ENCODE data around the gene CKM. TPM values are rescaled to one million over a fixed set of nuclear protein-coding genes. Genes with fewer than 3 reads are reported as not detected.
"Not testable (repeated sequence)": the region's sequence is repeated elsewhere in the genome, so short reads cannot be mapped to it uniquely, and the experiment has no call there.

The CKM gene
- total RNA-seq, 4 donors from 2014 or later, result 0.27 TPM; not detected in 3

- H3K4me1 ChIP-seq, result peaks cover 0 to 6% of the 10 kb centered on the region in 2 donors
- H3K4me3 ChIP-seq (replicated peaks in 1 of 3), result peak within 1 kb of the TSS in 1 of 3 donors; percentile 40
- DNase-seq, result peak; percentile 44
- H3K27me3 ChIP-seq, result no peaks in the 10 kb centered on the region
- H3K27ac ChIP-seq, result no peak within 1 kb of the TSS
- H3K9me3 ChIP-seq, result no peaks in the 10 kb centered on the region
- H3K36me3 ChIP-seq, result no peaks in the 10 kb centered on the region
- TF ChIP-seq CTCF (IDR thresholded peaks at IDR 0.05) (no peak), POLR2A (IDR thresholded peaks at IDR 0.05) (no peak)
- 19 to 34% methylated on average over 17 to 20 of the region's 50 CpGs for WGBS, 2 donors
- intact Hi-C loops (cut with DNase I), result loop anchor here (5.0 kb wide), 1 partner anchor 88 kb away; the partner anchor contains the start of gene MARK4
Measured at GRCh38 chr19:45340232-45340898, 17.7 kb upstream of the CKM start, which contains the start of gene KLC3. Gene KLC3, plus strand, starts transcription at chr19:45340750. Its CDS starts 4,792 bp downstream, at chr19:45345542.

- WGBS, 2 donors, result 91% methylated on average over 6 of the region's 6 CpGs
Measured at GRCh38 chr19:45339629-45340028, 17.0 kb upstream of the CKM start.

GRCh38 chr19:45336696-45337251 lies 14.1 kb upstream of the CKM start:
- WGBS, 2 donors, result 65 to 69% methylated on average over 11 of the region's 11 CpGs

More at GRCh38 chr19:45339629-45340028, 17.0 kb upstream of the CKM start:
- DNase-seq, result no peak
- H3K27ac ChIP-seq, result no peak overlapping the region
- peaks cover 0 to 6% of the 10 kb centered on the region in 2 donors for H3K4me1 ChIP-seq
- TF ChIP-seq POLR2A (IDR thresholded peaks at IDR 0.05), result no peak
- intact Hi-C loops (cut with DNase I), result loop anchor here (5.0 kb wide), 1 partner anchor 87 kb away; the partner anchor contains the start of gene MARK4
- H3K36me3 ChIP-seq, result no peaks in the 10 kb centered on the region
- no peaks in the 10 kb centered on the region for H3K9me3 ChIP-seq
- no peak overlapping the region for H3K4me3 ChIP-seq (replicated peaks in 1 of 3)
- no peaks in the 10 kb centered on the region for H3K27me3 ChIP-seq

GRCh38 chr19:45334881-45335280 lies 12.2 kb upstream of the CKM start:
- H3K4me3 ChIP-seq (replicated peaks in 1 of 3); DNase-seq; H3K9me3 ChIP-seq; H3K36me3 ChIP-seq; intact Hi-C loops (cut with DNase I); H3K27me3 ChIP-seq; H3K27ac ChIP-seq; H3K4me1 ChIP-seq: not testable (repeated sequence)
- WGBS, 2 donors, result 92 to 95% methylated on average over 4 of the region's 4 CpGs

More at GRCh38 chr19:45336696-45337251, 14.1 kb upstream of the CKM start:
- H3K27ac ChIP-seq, result no peak overlapping the region
- no peaks in the 10 kb centered on the region for H3K36me3 ChIP-seq
- H3K9me3 ChIP-seq, result no peaks in the 10 kb centered on the region
- H3K27me3 ChIP-seq, result no peaks in the 10 kb centered on the region
- TF ChIP-seq POLR2A (IDR thresholded peaks at IDR 0.05), result no peak
- no peak for TF ChIP-seq CTCF (IDR thresholded peaks at IDR 0.05)
- intact Hi-C loops (cut with DNase I), result no loop called here
- no peak for DNase-seq
- H3K4me3 ChIP-seq (replicated peaks in 1 of 3), result no peak overlapping the region
- H3K4me1 ChIP-seq, result peaks cover 0 to 6% of the 10 kb centered on the region in 2 donors

- Histone ChIP-seq H3K27ac (no peak overlapping the region), H3K4me1 (no peaks in the 10 kb centered on the region), H3K4me3 (replicated peaks in 1 of 3) (no peak overlapping the region), H3K36me3 (no peaks in the 10 kb centered on the region), H3K9me3 (no peaks in the 10 kb centered on the region), H3K27me3 (no peaks in the 10 kb centered on the region)
- intact Hi-C loops (cut with DNase I), result no loop called here
- no peak for DNase-seq
- no peak for TF ChIP-seq CTCF (IDR thresholded peaks at IDR 0.05)
- TF ChIP-seq POLR2A (IDR thresholded peaks at IDR 0.05), result no peak
- 83 to 84% methylated on average over 10 of the region's 10 CpGs for WGBS, 2 donors
Measured at GRCh38 chr19:45333609-45334303, 11.1 kb upstream of the CKM start.

All from thyroid gland (tissue), 4 donors.